Endothelial cell of umbilical vein (primary cell): ENCODE results near the gene KLHL17.
A peak's percentile ranks its signal among the peaks of the same experiment; 100 is the strongest.

Experiments used
- CTCF ChIP-seq, 2 donors: IDR thresholded peaks; 1 replicate in 1 of 2; 2 replicates in 1 of 2; pipeline ENCODE4 v1.5.1; 2011; ENCODE audit warnings: low read length in 2 of 2, mild to moderate bottlenecking in 2 of 2, moderate library complexity in 2 of 2, control low read depth in 1 of 2, inconsistent platforms in 1 of 2, low read depth in 1 of 2; ENCODE audit not compliant: insufficient read depth in 1 of 2; ENCODE audit errors: extremely low read depth in 1 of 2
- EZH2 ChIP-seq: IDR thresholded peaks from 2 replicates; pipeline ENCODE4 v1.6.1; 2012; ENCODE audit warnings: borderline replicate concordance, low read depth, mild to moderate bottlenecking, moderate library complexity, low read length, inconsistent platforms; ENCODE audit not compliant: severe bottlenecking
- FOS ChIP-seq: IDR thresholded peaks from 2 replicates; pipeline ENCODE4 v1.6.1; 2011; ENCODE audit warnings: mild to moderate bottlenecking, low read length, moderate library complexity, borderline replicate concordance; ENCODE audit not compliant: insufficient read depth
- GATA2 ChIP-seq: IDR thresholded peaks from 2 replicates; pipeline ENCODE4 v1.7.0; 2011; ENCODE audit warnings: low read depth, mild to moderate bottlenecking, moderate library complexity, mixed read lengths, low read length; ENCODE audit not compliant: insufficient read length, insufficient read depth
- JUN ChIP-seq: IDR thresholded peaks from 2 replicates; pipeline ENCODE4 v1.6.1; 2011; ENCODE audit warnings: borderline replicate concordance, low read depth; ENCODE audit not compliant: insufficient read length, insufficient read depth
- MAX ChIP-seq: IDR thresholded peaks from 2 replicates; pipeline ENCODE4 v1.6.1; 2011; ENCODE audit not compliant: insufficient read depth, insufficient read length
- MYC ChIP-seq: IDR thresholded peaks from one replicate; pipeline ENCODE4 v1.6.1; 2011; ENCODE audit warnings: mild to moderate bottlenecking, low read depth, low read length
- POLR2A ChIP-seq: IDR thresholded peaks from 2 replicates; pipeline ENCODE4 v1.6.1; 2012; ENCODE audit warnings: low read depth, mild to moderate bottlenecking, control low read depth, low read length
- POLR2AphosphoS5 ChIP-seq: IDR thresholded peaks from 2 replicates; pipeline ENCODE4 v1.6.1; 2012; ENCODE audit warnings: low read depth, mild to moderate bottlenecking, control low read depth, low read length, moderate library complexity; ENCODE audit not compliant: insufficient read depth

- TF ChIP-seq CTCF (IDR thresholded peaks at IDR 0.05; ENCODE audit: extremely low read depth in 1 of 2, insufficient read depth in 1 of 2, low read depth in 1 of 2, low read length in 2 of 2) = no peak
- peak; percentile 26 for TF ChIP-seq POLR2A
- no peak for TF ChIP-seq MAX
- TF ChIP-seq EZH2 = no peak
- no peak for TF ChIP-seq FOS
- TF ChIP-seq POLR2AphosphoS5 = no peak
- no peak for TF ChIP-seq GATA2
- TF ChIP-seq MYC = no peak
- TF ChIP-seq JUN = no peak
Measured at GRCh38 chr1:942864-943533, 17.4 kb upstream of the KLHL17 start.
